H9 (cell line): Measurements from ENCODE around the gene CARMIL3. TPM values are rescaled to one million over a fixed set of nuclear protein-coding genes. Genes with fewer than 3 reads are reported as not detected.

ENCODE experiments used
- DNase-seq: peaks from one replicate; pipeline ENCODE4 v3.0.0-alpha.2; 2017
- H2AFZ ChIP-seq: one replicate; pipeline ENCODE4 v1.6.1; 2013; ENCODE audit warnings: mild to moderate bottlenecking, low read length, control low read depth, moderate library complexity
- H2AK5ac ChIP-seq: 2 replicates; pipeline ENCODE4 v1.6.1; 2013; ENCODE audit warnings: low read length, control low read depth, mixed read lengths; ENCODE audit not compliant: insufficient read length
- H2BK120ac ChIP-seq: one replicate; pipeline ENCODE4 v1.6.1; 2013; ENCODE audit warnings: low read depth, mild to moderate bottlenecking, low read length, control low read depth, inconsistent platforms; ENCODE audit not compliant: poor library complexity, severe bottlenecking
- H2BK12ac ChIP-seq: 2 replicates; pipeline ENCODE4 v1.6.1; 2013; ENCODE audit warnings: low read length, control low read depth, mixed read lengths, low read depth; ENCODE audit not compliant: insufficient read length
- H2BK15ac ChIP-seq: 2 replicates; pipeline ENCODE4 v1.6.1; 2013; ENCODE audit warnings: low read depth, low read length, control low read depth
- H2BK20ac ChIP-seq: one replicate; pipeline ENCODE4 v1.6.1; 2013; ENCODE audit warnings: low read depth, mild to moderate bottlenecking, low read length, control low read depth, inconsistent platforms; ENCODE audit not compliant: poor library complexity, severe bottlenecking
- H2BK5ac ChIP-seq: 2 replicates; pipeline ENCODE4 v1.6.1; 2013; ENCODE audit warnings: low read length, control low read depth, mixed read lengths; ENCODE audit not compliant: insufficient read length
- H3K14ac ChIP-seq: 2 replicates; pipeline ENCODE4 v1.6.1; 2013; ENCODE audit warnings: low read length, control low read depth; ENCODE audit not compliant: insufficient read depth
- H3K18ac ChIP-seq: 2 replicates; pipeline ENCODE4 v1.6.1; 2013; ENCODE audit warnings: low read depth, mild to moderate bottlenecking, mixed read lengths, low read length, control low read depth; ENCODE audit not compliant: insufficient read length
- H3K23ac ChIP-seq: 2 replicates; pipeline ENCODE4 v1.6.1; 2013; ENCODE audit warnings: low read length, control low read depth, mixed read lengths, low read depth; ENCODE audit not compliant: insufficient read length
- H3K23me2 ChIP-seq: 2 replicates; pipeline ENCODE4 v1.6.1; 2013; ENCODE audit warnings: low read depth, mild to moderate bottlenecking, mixed read lengths, low read length, control low read depth; ENCODE audit not compliant: insufficient read length, poor library complexity, severe bottlenecking
- H3K27ac ChIP-seq: 2 replicates; pipeline ENCODE4 v1.5.1; 2013; ENCODE audit warnings: low read length, control low read depth, mixed read lengths, low read depth; ENCODE audit not compliant: insufficient read length
- H3K27me3 ChIP-seq: 2 replicates; pipeline ENCODE4 v1.6.1; 2013; ENCODE audit warnings: low read length, control low read depth, inconsistent platforms; ENCODE audit not compliant: insufficient read depth
- H3K4ac ChIP-seq: 2 replicates; pipeline ENCODE4 v1.6.1; 2013; ENCODE audit warnings: low read depth, mild to moderate bottlenecking, control low read depth, inconsistent platforms, low read length, moderate library complexity
- H3K4me1 ChIP-seq: 2 replicates; pipeline ENCODE4 v1.6.1; 2013; ENCODE audit warnings: low read length, control low read depth, inconsistent platforms; ENCODE audit not compliant: insufficient read depth
- H3K4me2 ChIP-seq: 2 replicates; pipeline ENCODE4 v1.6.1; 2013; ENCODE audit warnings: low read length, control low read depth, mixed read lengths; ENCODE audit not compliant: insufficient read length, insufficient read depth
- H3K56ac ChIP-seq: 2 replicates; pipeline ENCODE4 v1.6.1; 2013; ENCODE audit warnings: low read depth, mild to moderate bottlenecking, mixed read lengths, low read length, control low read depth; ENCODE audit not compliant: insufficient read length
- H3K79me1 ChIP-seq: 2 replicates; pipeline ENCODE4 v1.6.1; 2013; ENCODE audit warnings: low read depth, mild to moderate bottlenecking, moderate library complexity, low read length, control low read depth, inconsistent platforms; ENCODE audit not compliant: insufficient read depth, poor library complexity, severe bottlenecking
- H3K79me2 ChIP-seq: 2 replicates; pipeline ENCODE4 v1.6.1; 2013; ENCODE audit warnings: low read length, control low read depth, inconsistent platforms; ENCODE audit not compliant: insufficient read depth
- H3K9ac ChIP-seq: 2 replicates; pipeline ENCODE4 v1.6.1; 2013; ENCODE audit warnings: low read length, control low read depth, mixed read lengths; ENCODE audit not compliant: insufficient read length; ENCODE audit errors: extremely low read depth
- H3K9me3 ChIP-seq: one replicate; pipeline ENCODE4 v1.6.1; 2013; ENCODE audit warnings: low read depth, low read length, inconsistent platforms; ENCODE audit not compliant: control insufficient read depth
- H3T11ph ChIP-seq: one replicate; pipeline ENCODE4 v1.6.1; 2013; ENCODE audit warnings: mild to moderate bottlenecking, low read length, control low read depth, inconsistent platforms
- H4K20me1 ChIP-seq: one replicate; pipeline ENCODE4 v1.6.1; 2013; ENCODE audit not compliant: control insufficient read depth, insufficient read length, insufficient read depth
- H4K5ac ChIP-seq: 2 replicates; pipeline ENCODE4 v1.6.1; 2013; ENCODE audit warnings: low read depth, mild to moderate bottlenecking, mixed read lengths, low read length, control low read depth; ENCODE audit not compliant: insufficient read length
- H4K8ac ChIP-seq: replicated peaks from 2 replicates; pipeline ENCODE4 v1.6.1; 2013; ENCODE audit warnings: low read length, control low read depth, mixed read lengths, low read depth; ENCODE audit not compliant: insufficient read length
- H4K91ac ChIP-seq: 2 replicates; pipeline ENCODE4 v1.6.1; 2013; ENCODE audit warnings: low read depth, mild to moderate bottlenecking, moderate library complexity, mixed read lengths, low read length, control low read depth; ENCODE audit not compliant: insufficient read length
- H3K27ac Mint-ChIP-seq, 3 experiments: 2 replicates in 2 of 3; 3 replicates in 1 of 3; pipeline ENCODE4 v1.8.0; 2020 to 2021; ENCODE audit warnings: mixed read lengths in 3 of 3, mild to moderate bottlenecking in 1 of 3, moderate library complexity in 1 of 3
- H3K27me3 Mint-ChIP-seq: 2 replicates; pipeline ENCODE4 v1.8.0; 2021; ENCODE audit warnings: low read depth, mild to moderate bottlenecking, moderate library complexity, mixed read lengths
- H3K36me3 Mint-ChIP-seq, 3 experiments: 2 replicates in 2 of 3; 3 replicates in 1 of 3; pipeline ENCODE4 v1.8.0; 2020 to 2021; ENCODE audit warnings: low read depth in 3 of 3, mixed read lengths in 3 of 3; ENCODE audit not compliant: insufficient read depth in 1 of 3
- H3K4me1 Mint-ChIP-seq, 2 experiments: 2 replicates each; pipeline ENCODE4 v1.8.0; 2020; ENCODE audit warnings: mixed read lengths in 2 of 2
- H3K4me3 Mint-ChIP-seq, 2 experiments: 2 replicates in 1 of 2; 3 replicates in 1 of 2; pipeline ENCODE4 v1.8.0; 2020 to 2021; ENCODE audit warnings: mild to moderate bottlenecking in 2 of 2, mixed read lengths in 2 of 2, moderate library complexity in 1 of 2
- H3K9me3 Mint-ChIP-seq, 2 experiments: 2 replicates in 1 of 2; 3 replicates in 1 of 2; pipeline ENCODE4 v1.8.0; 2020; ENCODE audit warnings: mild to moderate bottlenecking in 2 of 2, mixed read lengths in 2 of 2, moderate library complexity in 1 of 2
- CTCF ChIP-seq: fragments of 200-600 bp; sonication (generic); conservative IDR thresholded peaks from 3 replicates; pipeline ENCODE4 v1.8.0; 2021; ENCODE audit warnings: antibody characterized with exemption, mild to moderate bottlenecking
- WGBS: extraction: QIAGEN DNeasy Blood & Tissue Kit; methylation state at CpG from one replicate; pipeline ENCODE4 v1.1.7; 2013; ENCODE audit warnings: missing lambda C conversion rate, low lambda C conversion rate, mixed read lengths; ENCODE audit not compliant: insufficient read length; ENCODE audit errors: extremely low coverage; 5-methylcytosine and 5-hydroxymethylcytosine counted together
- total RNA-seq: library from RNA; stranded (reverse); gene quantifications from 2 replicates; pipeline ENCODE4 v1.2.1, GENCODE V29; 2021

CARMIL3 gene
- total RNA-seq, 1 experiment from 2014 or later = 5.8 TPM

GRCh38 chr14:24098229-24098926 lies 46.6 kb downstream of the CARMIL3 start:
- Histone ChIP-seq H3K79me2 (no peaks in the 10 kb centered on the region; the same call in 1 of the 2 replicates), H3K4me1 (no peaks in the 10 kb centered on the region; the same call in 1 of the 2 replicates), H3K14ac (no peak overlapping the region), H3K9ac (no peak overlapping the region), H3T11ph (no peak overlapping the region), H2BK20ac (no peak overlapping the region), H3K4ac (no peak overlapping the region), H3K27ac (no peak overlapping the region), H2BK120ac (no peak overlapping the region), H3K9me3 (no peaks in the 10 kb centered on the region), H2BK5ac (no peak overlapping the region), H2BK15ac (no peak overlapping the region), H3K79me1 (no peaks in the 10 kb centered on the region), H3K23me2 (peaks cover 6% of the 10 kb centered on the region), H2AFZ (no peak overlapping the region), H4K5ac (no peak overlapping the region), H3K4me2 (no peak overlapping the region), H3K56ac (no peak overlapping the region), H3K27me3 (no peaks in the 10 kb centered on the region), H3K23ac (no peak overlapping the region), H2BK12ac (no peak overlapping the region), H2AK5ac (no peak overlapping the region), H4K20me1 (no peaks in the 10 kb centered on the region), H4K8ac (no peak overlapping the region), H4K91ac (no peak overlapping the region), H3K18ac (no peak overlapping the region)
- Mint-ChIP-seq H3K27ac (no peak overlapping the region), H3K36me3 (peaks cover 55 to 72% (median 60%) of the 10 kb centered on the region in 3 experiments), H3K4me1 (peaks cover 14 to 19% of the 10 kb centered on the region in 2 experiments), H3K9me3 (peaks cover 2 to 6% of the 10 kb centered on the region in 2 experiments; a peak in 3 of 5 replicates), H3K27me3 (peaks cover 3% of the 10 kb centered on the region), H3K4me3 (no peak overlapping the region)
- TF ChIP-seq CTCF = no peak
- no CpG with 5 or more reads among the region's 16 CpGs for WGBS
- no peak for DNase-seq
